AML-193 (cell line): ENCODE results near the gene XIRP2.

Source experiments
- DNase-seq, 2 experiments: peaks; one replicate each; lab custom pipeline; 2025; lab: John Stamatoyannopoulos, UW

The XIRP2 gene, protein sequence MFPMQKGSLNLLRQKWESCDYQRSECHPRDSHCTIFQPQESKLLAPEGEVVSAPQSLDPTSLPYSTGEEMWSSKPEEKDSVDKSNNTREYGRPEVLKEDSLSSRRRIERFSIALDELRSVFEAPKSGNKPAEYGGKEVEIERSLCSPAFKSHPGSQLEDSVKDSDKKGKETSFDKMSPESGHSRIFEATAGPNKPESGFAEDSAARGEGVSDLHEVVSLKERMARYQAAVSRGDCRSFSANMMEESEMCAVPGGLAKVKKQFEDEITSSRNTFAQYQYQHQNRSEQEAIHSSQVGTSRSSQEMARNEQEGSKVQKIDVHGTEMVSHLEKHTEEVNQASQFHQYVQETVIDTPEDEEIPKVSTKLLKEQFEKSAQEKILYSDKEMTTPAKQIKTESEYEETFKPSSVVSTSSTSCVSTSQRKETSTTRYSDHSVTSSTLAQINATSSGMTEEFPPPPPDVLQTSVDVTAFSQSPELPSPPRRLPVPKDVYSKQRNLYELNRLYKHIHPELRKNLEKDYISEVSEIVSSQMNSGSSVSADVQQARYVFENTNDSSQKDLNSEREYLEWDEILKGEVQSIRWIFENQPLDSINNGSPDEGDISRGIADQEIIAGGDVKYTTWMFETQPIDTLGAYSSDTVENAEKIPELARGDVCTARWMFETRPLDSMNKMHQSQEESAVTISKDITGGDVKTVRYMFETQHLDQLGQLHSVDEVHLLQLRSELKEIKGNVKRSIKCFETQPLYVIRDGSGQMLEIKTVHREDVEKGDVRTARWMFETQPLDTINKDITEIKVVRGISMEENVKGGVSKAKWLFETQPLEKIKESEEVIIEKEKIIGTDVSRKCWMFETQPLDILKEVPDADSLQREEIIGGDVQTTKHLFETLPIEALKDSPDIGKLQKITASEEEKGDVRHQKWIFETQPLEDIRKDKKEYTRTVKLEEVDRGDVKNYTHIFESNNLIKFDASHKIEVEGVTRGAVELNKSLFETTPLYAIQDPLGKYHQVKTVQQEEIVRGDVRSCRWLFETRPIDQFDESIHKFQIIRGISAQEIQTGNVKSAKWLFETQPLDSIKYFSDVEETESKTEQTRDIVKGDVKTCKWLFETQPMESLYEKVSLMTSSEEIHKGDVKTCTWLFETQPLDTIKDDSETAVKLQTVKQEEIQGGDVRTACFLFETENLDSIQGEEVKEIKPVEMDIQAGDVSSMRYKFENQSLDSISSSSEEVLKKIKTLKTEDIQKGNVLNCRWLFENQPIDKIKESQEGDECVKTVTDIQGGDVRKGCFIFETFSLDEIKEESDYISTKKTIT (N-terminal part only)

GRCh38 chr2:166888180-166888579 lies at the start of gene XIRP2:
Gene XIRP2, plus strand, starts transcription at chr2:166888480. Its CDS starts 15,003 bp downstream, at chr2:166903483.
- no peak for DNase-seq

DNA sequence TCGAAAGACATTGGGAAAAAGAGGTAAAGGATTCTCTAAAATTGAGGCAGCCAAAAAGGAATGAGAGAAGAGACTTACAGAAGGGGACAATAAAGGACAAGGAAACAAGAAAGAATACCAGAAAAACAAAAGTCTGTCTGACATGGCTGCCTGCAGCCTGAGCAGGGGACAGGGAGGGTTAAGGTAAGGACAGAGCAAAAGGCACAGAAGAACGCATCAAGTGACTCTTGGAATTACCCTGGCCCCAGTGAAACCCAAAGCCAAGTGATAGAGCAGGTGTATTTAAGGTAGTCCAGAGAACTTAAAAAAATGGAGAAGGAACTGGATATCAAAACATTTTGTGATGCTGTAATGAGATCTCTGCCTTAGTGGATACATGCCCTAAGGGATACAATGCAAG lies 47.1 kb upstream of the XIRP2 start:
- no peak for DNase-seq

- DNase-seq, result no peak
These were observed 46.6 kb upstream of the XIRP2 start for GRCh38 chr2:166841679-166842078.

GRCh38 chr2:166844111-166844510 lies 44.2 kb upstream of the XIRP2 start:
- no peak for DNase-seq

- DNase-seq, result no peak
These were observed 25.7 kb upstream of the XIRP2 start for GRCh38 chr2:166862468-166863132.

DNA sequence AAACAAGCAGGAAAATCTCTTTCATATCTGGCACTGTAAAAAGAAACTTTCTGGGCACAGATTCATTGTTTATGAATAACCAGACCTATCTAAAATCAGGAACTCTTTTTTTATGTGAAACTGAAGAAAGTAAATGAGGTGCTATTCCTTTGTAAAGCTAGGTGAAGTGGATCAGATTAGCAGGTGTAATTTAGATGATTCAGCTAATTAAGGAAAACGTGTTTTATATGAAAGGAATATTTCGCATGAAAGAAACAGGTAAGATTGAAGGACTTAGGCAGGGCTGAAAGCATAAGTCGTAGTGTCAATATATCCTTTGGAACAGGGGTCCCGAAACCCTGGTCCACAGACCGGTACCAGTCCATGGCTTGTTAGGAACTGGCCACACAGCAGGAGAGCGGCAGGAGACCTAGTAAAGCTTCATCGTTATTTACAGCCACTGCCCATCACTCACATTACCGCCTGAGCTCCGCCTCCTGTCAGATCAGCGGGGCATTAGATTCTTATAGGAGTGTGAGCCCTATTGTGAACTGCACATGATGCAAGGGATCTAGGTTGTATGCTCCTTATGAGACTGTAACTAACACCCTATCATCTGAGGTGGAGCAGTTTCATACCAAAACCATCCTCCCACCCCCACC lies 20.3 kb upstream of the XIRP2 start:
- DNase-seq, result no peak

DNA sequence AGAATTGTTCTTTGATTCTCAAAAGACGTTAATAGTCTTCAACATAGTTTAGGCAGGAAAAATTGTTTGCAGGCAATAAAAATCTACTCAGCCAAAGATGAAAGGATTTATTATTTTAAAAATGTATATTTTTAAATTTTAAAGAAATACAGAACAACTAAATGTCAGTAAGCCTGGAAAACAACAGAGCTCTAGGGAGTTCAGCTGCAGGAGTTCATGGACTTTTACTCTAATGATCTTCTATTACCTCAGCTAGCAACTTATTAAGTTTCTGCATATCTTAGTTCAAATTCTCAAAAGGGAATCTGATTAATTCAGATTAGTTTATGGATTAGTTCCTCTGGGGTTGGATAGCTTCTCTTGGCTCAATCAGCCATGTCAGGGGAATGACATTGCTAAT lies 17.9 kb upstream of the XIRP2 start:
- DNase-seq, result no peak

- no peak for DNase-seq
These were observed 7.1 kb upstream of the XIRP2 start for GRCh38 chr2:166881177-166881576.

DNA sequence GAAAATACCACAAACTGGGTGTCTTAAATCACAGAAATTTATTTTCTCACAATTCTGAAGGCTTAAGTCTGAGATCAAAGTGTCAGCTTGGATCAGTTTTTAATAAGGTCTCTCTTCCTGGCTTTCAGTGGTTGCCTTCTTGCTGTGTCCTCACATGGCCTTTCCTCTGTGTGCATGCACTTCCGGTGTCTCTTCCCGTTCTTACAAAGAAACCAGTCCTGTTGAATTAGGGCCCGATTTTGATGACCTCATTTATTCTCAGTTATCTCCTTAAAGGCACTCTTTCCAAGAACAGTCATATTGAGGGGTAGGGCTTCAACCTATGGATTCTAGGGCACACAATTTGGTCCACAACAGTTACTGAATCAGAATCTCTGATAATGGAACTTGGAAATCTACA lies 5.4 kb upstream of the XIRP2 start:
- no peak for DNase-seq

DNA sequence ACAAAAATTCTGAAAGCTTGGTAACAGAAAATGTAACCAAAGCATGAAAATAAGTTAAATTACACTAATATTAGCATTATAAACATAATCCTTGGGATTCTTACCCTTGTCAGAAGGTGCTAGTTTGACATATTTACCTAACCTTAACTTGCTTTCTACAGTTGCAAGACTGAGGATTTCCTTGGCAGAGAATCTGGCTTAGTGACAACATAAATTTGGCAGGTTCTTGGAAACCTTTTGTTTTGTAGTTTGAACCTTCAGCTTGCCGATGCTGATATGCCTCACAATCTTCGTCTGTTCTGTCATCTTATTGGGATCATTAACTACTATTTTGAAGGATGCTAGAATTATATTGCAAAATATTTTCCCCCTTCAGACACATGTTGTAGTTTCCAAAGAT lies 3.4 kb downstream of the XIRP2 start:
- no peak for DNase-seq

DNA sequence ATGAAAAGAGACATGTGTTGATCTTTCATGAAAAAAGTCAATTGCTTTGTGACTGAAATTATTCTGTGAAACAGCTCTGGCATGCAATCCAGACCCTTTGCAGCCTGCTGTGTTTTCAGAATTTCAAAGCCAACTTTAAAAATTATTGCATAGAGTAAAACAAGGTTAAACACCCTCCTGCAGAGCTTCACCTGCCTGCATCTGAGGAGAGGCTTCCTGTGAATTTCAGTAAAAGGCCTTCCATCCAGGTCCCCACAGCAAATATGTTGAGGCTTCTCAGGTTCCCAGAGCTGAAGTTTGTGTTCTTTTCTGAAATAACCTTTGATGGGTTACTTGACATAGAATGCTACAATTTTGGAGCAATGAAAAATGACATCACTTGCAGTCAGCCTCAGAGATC lies 4.1 kb downstream of the XIRP2 start:
- no peak for DNase-seq

GRCh38 chr2:166895243-166895642 lies 7.0 kb downstream of the XIRP2 start:
- no peak for DNase-seq

GRCh38 chr2:166897666-166898065 lies 9.4 kb downstream of the XIRP2 start:
- DNase-seq, result no peak

DNA sequence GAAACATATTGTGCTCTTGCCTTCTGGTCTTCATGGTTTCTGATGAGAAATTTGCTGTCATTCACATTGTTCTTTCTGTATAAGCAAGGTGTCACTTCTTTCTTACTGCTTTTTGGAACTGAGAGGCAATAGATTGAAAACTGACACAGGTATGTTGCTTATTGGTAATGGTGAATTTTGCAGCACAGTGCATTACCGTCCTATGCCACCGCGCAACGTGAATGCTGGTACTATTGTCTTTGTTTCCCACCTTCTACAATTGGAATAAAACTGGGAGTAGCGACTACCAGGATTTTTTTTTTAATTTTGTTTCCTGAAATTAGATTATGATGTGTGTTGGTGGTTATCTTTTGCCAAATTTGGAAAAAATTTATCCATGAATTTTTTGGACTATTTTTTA lies 11.4 kb downstream of the XIRP2 start:
- no peak for DNase-seq

- no peak for DNase-seq
These were observed 12.4 kb downstream of the XIRP2 start for GRCh38 chr2:166900700-166901099.

DNA sequence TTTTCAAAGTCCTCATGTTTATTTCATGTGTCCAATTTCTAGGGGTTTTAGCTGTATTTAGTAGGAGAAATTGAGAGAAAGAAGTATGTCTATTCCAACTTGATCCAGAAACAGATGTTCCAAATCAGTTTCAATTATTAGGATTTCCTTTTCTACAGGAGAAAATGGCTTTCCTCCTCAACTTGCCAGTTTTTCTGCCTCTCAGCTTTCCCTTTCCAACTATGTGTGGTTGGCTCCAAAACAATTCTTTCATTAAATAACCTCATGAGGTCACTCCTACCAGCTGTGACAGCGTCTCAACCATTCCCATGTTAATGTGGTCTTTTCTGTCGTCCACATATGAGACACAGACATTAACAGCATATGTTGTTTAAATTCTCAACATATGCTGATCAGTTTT lies 13.1 kb downstream of the XIRP2 start:
- DNase-seq, result no peak

- no peak for DNase-seq
These were observed 28.7 kb downstream of the XIRP2 start for GRCh38 chr2:166916987-166917386.

GRCh38 chr2:166917415-166917814 lies 29.1 kb downstream of the XIRP2 start:
- no peak for DNase-seq

DNA sequence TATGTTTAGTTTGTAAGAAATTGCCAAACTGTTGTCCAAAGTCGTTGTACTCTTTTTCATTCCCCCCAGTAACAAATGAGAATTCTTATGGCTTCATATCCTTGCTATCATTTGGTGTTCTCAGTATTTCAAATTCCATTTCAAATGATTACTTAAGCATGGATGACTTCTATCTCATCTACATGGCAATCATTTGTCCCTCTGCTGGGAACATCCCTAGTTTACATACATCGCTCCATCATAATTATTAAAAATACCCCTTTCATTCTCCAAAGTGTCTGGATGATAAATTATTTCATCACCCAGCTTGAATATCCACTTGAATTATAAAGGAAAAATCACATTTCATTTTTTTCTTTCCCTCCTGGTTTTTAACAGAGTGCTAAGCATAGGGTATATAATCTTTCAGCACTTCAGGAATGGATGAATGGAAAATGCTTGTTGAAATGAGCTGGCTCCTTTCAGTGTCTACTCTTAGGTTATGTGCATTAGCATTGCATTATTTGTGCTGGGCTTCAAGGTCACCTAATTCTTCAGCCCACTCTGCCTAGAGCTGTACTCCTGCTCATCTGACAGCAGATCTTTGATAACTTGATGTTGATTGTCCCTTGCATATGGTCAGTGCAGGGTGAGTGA lies 33.1 kb downstream of the XIRP2 start:
- no peak for DNase-seq

DNA sequence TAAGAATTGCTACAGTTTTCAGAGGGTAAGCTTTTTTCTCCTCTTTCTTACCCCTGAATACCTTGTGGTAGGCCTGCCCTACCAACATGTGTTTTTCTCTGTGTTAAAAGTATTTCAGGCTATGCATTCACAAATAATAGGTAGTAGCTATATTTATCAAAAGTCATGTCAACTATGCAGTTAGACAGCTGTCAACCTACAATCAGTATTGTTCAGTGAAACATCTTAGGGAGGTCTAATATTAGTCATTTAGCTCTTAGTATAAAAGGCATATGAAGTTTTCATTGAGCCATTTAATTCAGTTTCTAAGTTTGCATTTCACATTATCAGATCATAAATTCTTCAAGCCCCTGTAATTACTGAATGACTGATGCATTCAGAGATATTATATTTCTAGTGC lies 36.7 kb downstream of the XIRP2 start:
- DNase-seq, result no peak

- no peak for DNase-seq
These were observed 38.4 kb downstream of the XIRP2 start for GRCh38 chr2:166926657-166927056.
